Brain microvascular endothelial cell (primary cell): ENCODE measurements around the gene HNRNPCL1.
"Not testable (repeated sequence)": the region's sequence is repeated elsewhere in the genome, so short reads cannot be mapped to it uniquely, and the experiment has no call there.

Source experiments
- DNase-seq: peaks from one replicate; pipeline ENCODE4 v3.0.0-alpha.2; 2020
- H3K27ac ChIP-seq: fragments of 250-450 bp; sonication (Bioruptor Pico); 2 replicates; pipeline ENCODE4 v1.5.1; 2020; ENCODE audit warnings: mild to moderate bottlenecking, moderate library complexity
- H3K27me3 ChIP-seq: fragments of 250-450 bp; sonication (Bioruptor Pico); replicated peaks from 2 replicates; pipeline ENCODE4 v1.5.1; 2020; ENCODE audit warnings: mild to moderate bottlenecking
- H3K36me3 ChIP-seq: fragments of 250-450 bp; sonication (Bioruptor Pico); replicated peaks from 2 replicates; pipeline ENCODE4 v1.5.1; 2020; ENCODE audit warnings: mild to moderate bottlenecking
- H3K4me3 ChIP-seq: 2 replicates; pipeline ENCODE4 v1.5.1; 2011; ENCODE audit warnings: low read depth, mild to moderate bottlenecking, control low read depth, low read length, moderate library complexity
- CTCF ChIP-seq: IDR thresholded peaks from 2 replicates; pipeline ENCODE4 v1.5.1; 2011; ENCODE audit warnings: low read depth, mild to moderate bottlenecking, moderate library complexity, low read length, control low read depth, inconsistent platforms; ENCODE audit errors: missing control alignments
- in situ Hi-C: cut with HindIII; loops from 2 replicates; pipeline ENCODE4 v1.10.0; 2017; ENCODE audit warnings: low sequenced_read_pairs, low pct_ligation_motif_present

Gene HNRNPCL1

GRCh38 chr1:12848620-12849019, at the start of gene HNRNPCL1:
Gene HNRNPCL1, minus strand, starts transcription at chr1:12848720. Its CDS starts 431 bp downstream, at chr1:12848289.
- H3K4me3 ChIP-seq, H3K36me3 ChIP-seq, H3K27ac ChIP-seq, in situ Hi-C loops, DNase-seq, H3K27me3 ChIP-seq: not testable (repeated sequence)

- not testable (repeated sequence) for H3K27me3 ChIP-seq
Measured at GRCh38 chr1:12898170-12898569, 49.6 kb upstream of the HNRNPCL1 start, which contains the start of gene PRAMEF10. Gene PRAMEF10, minus strand, starts transcription at chr1:12898270. Its CDS starts 2,423 bp downstream, at chr1:12895847.

GRCh38 chr1:12886101-12886500, 37.6 kb upstream of the HNRNPCL1 start, which contains the start of gene PRAMEF4:
Gene PRAMEF4, minus strand, starts transcription at chr1:12886201. Its CDS starts 2,807 bp downstream, at chr1:12883394.
- H3K27me3 ChIP-seq, in situ Hi-C loops, DNase-seq, H3K27ac ChIP-seq, H3K36me3 ChIP-seq, H3K4me3 ChIP-seq: not testable (repeated sequence)

More at GRCh38 chr1:12898170-12898569, 49.6 kb upstream of the HNRNPCL1 start, which contains the start of gene PRAMEF10:
- H3K36me3 ChIP-seq, H3K4me3 ChIP-seq, H3K27ac ChIP-seq, in situ Hi-C loops, DNase-seq: not testable (repeated sequence)

- H3K4me3 ChIP-seq, H3K27ac ChIP-seq, H3K27me3 ChIP-seq, DNase-seq, H3K36me3 ChIP-seq, in situ Hi-C loops: not testable (repeated sequence)
Measured at GRCh38 chr1:12878453-12878852, 29.9 kb upstream of the HNRNPCL1 start.

- H3K27me3 ChIP-seq, H3K4me3 ChIP-seq, H3K27ac ChIP-seq, H3K36me3 ChIP-seq, in situ Hi-C loops, DNase-seq: not testable (repeated sequence)
Measured at GRCh38 chr1:12863131-12863880, 14.8 kb upstream of the HNRNPCL1 start.

- H3K36me3 ChIP-seq, in situ Hi-C loops, H3K27ac ChIP-seq, H3K4me3 ChIP-seq, DNase-seq, H3K27me3 ChIP-seq: not testable (repeated sequence)
Measured at GRCh38 chr1:12856786-12857185, 8.3 kb upstream of the HNRNPCL1 start, which contains the start of gene PRAMEF2. Gene PRAMEF2, plus strand, starts transcription at chr1:12857086. Its CDS starts 1,924 bp downstream, at chr1:12859010.

GRCh38 chr1:12851779-12852178, 3.3 kb upstream of the HNRNPCL1 start:
- Histone ChIP-seq H3K36me3 (no peaks in the 10 kb centered on the region), H3K4me3 (no peak overlapping the region), H3K27me3 (no peaks in the 10 kb centered on the region), H3K27ac (no peak overlapping the region)
- DNase-seq, result no peak
- TF ChIP-seq CTCF, result no peak
- in situ Hi-C loops, result no loop called here

GRCh38 chr1:12833251-12833650, 15.3 kb downstream of the HNRNPCL1 start:
- DNase-seq, H3K27me3 ChIP-seq, in situ Hi-C loops, H3K36me3 ChIP-seq, H3K4me3 ChIP-seq, H3K27ac ChIP-seq: not testable (repeated sequence)

GRCh38 chr1:12831310-12831709, 17.2 kb downstream of the HNRNPCL1 start, which contains the start of gene PRAMEF11:
Gene PRAMEF11, minus strand, starts transcription at chr1:12831410. Its CDS starts 2,621 bp downstream, at chr1:12828789.
- H3K27ac ChIP-seq, H3K27me3 ChIP-seq, H3K36me3 ChIP-seq, DNase-seq, in situ Hi-C loops, H3K4me3 ChIP-seq: not testable (repeated sequence)

- H3K4me3 ChIP-seq, H3K27me3 ChIP-seq, DNase-seq, in situ Hi-C loops, H3K36me3 ChIP-seq, H3K27ac ChIP-seq: not testable (repeated sequence)
Measured at GRCh38 chr1:12819061-12819460, 29.5 kb downstream of the HNRNPCL1 start.
